ENCODE data around the gene BLTP2. TPM values are rescaled to one million over a fixed set of nuclear protein-coding genes. Genes with fewer than 3 reads are reported as not detected.
A peak's percentile ranks its signal among the peaks of the same experiment; 100 is the strongest.

The BLTP2 gene
- total RNA-seq, 1 experiment from 2014 or later, result 161 TPM

DNA sequence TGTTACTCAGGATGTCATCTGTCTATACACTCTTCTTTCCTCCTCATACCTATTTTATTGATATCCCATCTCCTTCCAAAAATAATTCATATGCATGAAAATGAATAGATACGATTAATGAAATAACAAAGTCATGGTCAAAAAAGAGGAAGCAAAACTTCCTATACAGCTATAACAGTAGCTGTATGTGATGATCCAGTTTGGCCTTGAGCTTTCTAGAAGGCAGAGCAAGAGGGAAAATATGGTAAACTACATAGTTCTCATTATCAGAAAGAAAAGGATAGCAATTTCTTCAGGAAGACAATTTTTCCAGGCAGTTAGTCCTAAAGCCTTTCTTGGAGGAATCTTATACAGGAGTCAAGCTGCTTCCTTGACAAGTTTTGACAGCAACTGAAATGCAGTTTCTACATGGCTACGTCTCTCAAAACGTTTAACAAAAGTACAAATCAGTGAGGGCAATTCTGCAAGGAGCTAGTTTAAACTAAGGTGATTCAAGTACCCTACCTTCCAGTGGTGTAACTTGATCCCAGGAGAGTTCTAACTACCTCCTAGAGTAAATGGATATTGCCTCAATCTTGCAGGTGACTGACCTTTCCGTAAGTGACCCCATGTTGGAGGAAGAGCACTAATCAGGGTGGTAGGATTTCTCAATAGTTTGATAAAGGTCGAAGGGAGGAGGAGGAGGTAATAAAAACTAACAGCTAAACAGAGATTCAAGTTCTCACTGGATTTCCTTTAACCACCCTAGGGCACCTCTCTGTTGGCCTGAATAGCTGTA, 47.2 kb downstream of the BLTP2 start:
- Histone ChIP-seq H3K4me1 (replicated peaks; ENCODE audit: insufficient read depth) (peaks cover 17% of the 10 kb centered on the region), H3K4me2 (peak overlapping the region; percentile 93), H4K20me1 (ENCODE audit: insufficient read depth) (no peaks in the 10 kb centered on the region), H3F3A (ENCODE audit: insufficient read depth, low read depth) (peaks cover 29% of the 10 kb centered on the region), H2AFZ (peak overlapping the region; percentile 99), H3K9me2 (ENCODE audit: insufficient read depth) (no peaks in the 10 kb centered on the region), H3K36me3 (ENCODE audit: low read depth) (peaks cover 9% of the 10 kb centered on the region; the same call in 1 of the 2 replicates), H3K79me2 (ENCODE audit: low read depth) (peaks cover 17% of the 10 kb centered on the region), H3K4me3 (peak overlapping the region; percentile 79), H3K27ac (peak overlapping the region; percentile 8; the same call in 1 of the 2 replicates), H3K27me3 (ENCODE audit: insufficient read depth, low read depth) (no peaks in the 10 kb centered on the region), H3K9me3 (ENCODE audit: insufficient read depth, low read depth) (no peaks in the 10 kb centered on the region)
- no peak for TF ChIP-seq EZH2 (IDR thresholded peaks at IDR 0.05; ENCODE audit: low read depth)
- TF ChIP-seq, protein P1, sequence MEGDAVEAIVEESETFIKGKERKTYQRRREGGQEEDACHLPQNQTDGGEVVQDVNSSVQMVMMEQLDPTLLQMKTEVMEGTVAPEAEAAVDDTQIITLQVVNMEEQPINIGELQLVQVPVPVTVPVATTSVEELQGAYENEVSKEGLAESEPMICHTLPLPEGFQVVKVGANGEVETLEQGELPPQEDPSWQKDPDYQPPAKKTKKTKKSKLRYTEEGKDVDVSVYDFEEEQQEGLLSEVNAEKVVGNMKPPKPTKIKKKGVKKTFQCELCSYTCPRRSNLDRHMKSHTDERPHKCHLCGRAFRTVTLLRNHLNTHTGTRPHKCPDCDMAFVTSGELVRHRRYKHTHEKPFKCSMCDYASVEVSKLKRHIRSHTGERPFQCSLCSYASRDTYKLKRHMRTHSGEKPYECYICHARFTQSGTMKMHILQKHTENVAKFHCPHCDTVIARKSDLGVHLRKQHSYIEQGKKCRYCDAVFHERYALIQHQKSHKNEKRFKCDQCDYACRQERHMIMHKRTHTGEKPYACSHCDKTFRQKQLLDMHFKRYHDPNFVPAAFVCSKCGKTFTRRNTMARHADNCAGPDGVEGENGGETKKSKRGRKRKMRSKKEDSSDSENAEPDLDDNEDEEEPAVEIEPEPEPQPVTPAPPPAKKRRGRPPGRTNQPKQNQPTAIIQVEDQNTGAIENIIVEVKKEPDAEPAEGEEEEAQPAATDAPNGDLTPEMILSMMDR (conservative IDR thresholded peaks at IDR 0.05), result no peak
- CTCF ChIA-PET, result no interaction called here
- intact Hi-C loops (cut with micrococcal nuclease; ENCODE audit: unreplicated experiment), result no loop called here
- POLR2A ChIA-PET (ENCODE audit: unreplicated experiment), result no interaction called here
- peak in 1 of 2 experiments; percentile 36 for DNase-seq
- no TSS peak for BruUV-seq (replicated peaks)

Other genes starting within 250 kb of the BLTP2 start
- gene SLC46A1, start 238.9 kb downstream of the BLTP2 start, total RNA-seq (2021), result 12.6 and 14.9 TPM in 2 replicates
- not detected in 2 replicates for gene SLC13A2, start 171.5 kb downstream of the BLTP2 start, total RNA-seq (2021)
- gene FOXN1, start 138.8 kb downstream of the BLTP2 start, total RNA-seq (2021), result not detected in 2 replicates
- 39.7 and 48.8 TPM in 2 replicates for gene UNC119, start 92.5 kb downstream of the BLTP2 start, total RNA-seq (2021)
- 57.6 and 64.2 TPM in 2 replicates for gene PIGS, start 73.6 kb downstream of the BLTP2 start, total RNA-seq (2021)
- 17.4 and 21.6 TPM in 2 replicates for gene ALDOC, start 68.3 kb downstream of the BLTP2 start, total RNA-seq (2021)
- 101 and 109 TPM in 2 replicates for gene SPAG5, start 46.1 kb downstream of the BLTP2 start, total RNA-seq (2021)
- gene RSKR, start 31.0 kb downstream of the BLTP2 start, total RNA-seq (2021), result 21.7 and 25.8 TPM in 2 replicates
- 38.9 and 43.7 TPM in 2 replicates for gene SDF2, start 16.7 kb upstream of the BLTP2 start, total RNA-seq (2021)
- gene SUPT6H, start 17.0 kb upstream of the BLTP2 start, total RNA-seq (2021), result 46.7 and 63.3 TPM in 2 replicates
- 14.2 and 15.8 TPM in 2 replicates for gene PROCA1, start 66.7 kb upstream of the BLTP2 start, total RNA-seq (2021)
- 161 and 174 TPM in 2 replicates for gene RAB34, start 72.7 kb upstream of the BLTP2 start, total RNA-seq (2021)
- 1,474 and 1,510 TPM in 2 replicates for gene RPL23A, start 74.8 kb upstream of the BLTP2 start, total RNA-seq (2021)
- gene TLCD1, start 81.1 kb upstream of the BLTP2 start, total RNA-seq (2021), result 14.7 and 19.4 TPM in 2 replicates
- gene NEK8, start 83.6 kb upstream of the BLTP2 start, total RNA-seq (2021), result 11.5 and 12.1 TPM in 2 replicates
- 159 and 169 TPM in 2 replicates for gene TRAF4, start 98.9 kb upstream of the BLTP2 start, total RNA-seq (2021)
- gene FAM222B, start 197.6 kb upstream of the BLTP2 start, total RNA-seq (2021), result 14.2 and 26.4 TPM in 2 replicates
- 47.1 and 56.6 TPM in 2 replicates for gene ERAL1, start 209.9 kb upstream of the BLTP2 start, total RNA-seq (2021)

Data from PC-9 (cell line).